Measurements from ENCODE around the gene COPG1. TPM values are rescaled to one million over a fixed set of nuclear protein-coding genes. Genes with fewer than 3 reads are reported as not detected.

Gene COPG1
- total RNA-seq, 1 experiment from 2014 or later: 132 TPM

DNA sequence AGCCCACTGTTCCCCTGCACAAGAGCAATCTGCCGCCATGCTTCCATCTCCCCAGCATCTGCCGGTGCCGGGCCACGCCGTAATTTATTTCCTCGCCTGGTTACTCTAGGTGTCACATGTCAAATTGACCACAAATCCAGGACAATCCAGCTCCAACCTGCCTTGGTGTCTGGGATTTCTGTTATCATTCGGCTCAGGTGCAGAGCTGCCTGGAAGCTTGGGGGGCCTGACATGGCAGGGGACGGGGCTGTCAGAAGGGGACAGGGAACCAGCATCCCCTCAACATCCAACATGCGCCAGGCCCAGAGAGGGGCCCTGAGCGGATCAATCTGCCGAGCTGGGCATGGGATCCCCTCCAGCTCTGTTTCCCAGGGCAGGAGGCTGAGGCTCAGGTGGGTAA, 77.2 kb downstream of the COPG1 start:
- ATAC-seq (no peak), DNase-seq (ENCODE audit: low spot score) (no peak)
- Mint-ChIP-seq H3K4me3 (no peak overlapping the region), H3K9me3 (no peaks in the 10 kb centered on the region), H3K4me1 (no peaks in the 10 kb centered on the region), H3K36me3 (no peaks in the 10 kb centered on the region), H3K27me3 (ENCODE audit: low read depth) (peaks cover 2% of the 10 kb centered on the region; the same call in 1 of the 2 replicates), H3K27ac (0 out of 2 replicates have a peak overlapping the region, but pooled peaks have one; percentile 7)
- CTCF ChIA-PET: interaction anchor here (1.3 to 1.6 kb wide), 3 partner anchors 10 to 58 kb away, joined by 3 to 8 read pairs (median 6); a partner anchor contains a TSS
- TF ChIP-seq, protein P1, sequence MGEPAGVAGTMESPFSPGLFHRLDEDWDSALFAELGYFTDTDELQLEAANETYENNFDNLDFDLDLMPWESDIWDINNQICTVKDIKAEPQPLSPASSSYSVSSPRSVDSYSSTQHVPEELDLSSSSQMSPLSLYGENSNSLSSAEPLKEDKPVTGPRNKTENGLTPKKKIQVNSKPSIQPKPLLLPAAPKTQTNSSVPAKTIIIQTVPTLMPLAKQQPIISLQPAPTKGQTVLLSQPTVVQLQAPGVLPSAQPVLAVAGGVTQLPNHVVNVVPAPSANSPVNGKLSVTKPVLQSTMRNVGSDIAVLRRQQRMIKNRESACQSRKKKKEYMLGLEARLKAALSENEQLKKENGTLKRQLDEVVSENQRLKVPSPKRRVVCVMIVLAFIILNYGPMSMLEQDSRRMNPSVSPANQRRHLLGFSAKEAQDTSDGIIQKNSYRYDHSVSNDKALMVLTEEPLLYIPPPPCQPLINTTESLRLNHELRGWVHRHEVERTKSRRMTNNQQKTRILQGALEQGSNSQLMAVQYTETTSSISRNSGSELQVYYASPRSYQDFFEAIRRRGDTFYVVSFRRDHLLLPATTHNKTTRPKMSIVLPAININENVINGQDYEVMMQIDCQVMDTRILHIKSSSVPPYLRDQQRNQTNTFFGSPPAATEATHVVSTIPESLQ (CRISPR knock-in tag; IDR thresholded peaks at IDR 0.05): no peak
- TF ChIP-seq ATF1 (CRISPR knock-in tag; IDR thresholded peaks at IDR 0.05): no peak
- no peak for TF ChIP-seq CBFB (CRISPR knock-in tag; IDR thresholded peaks at IDR 0.05; ENCODE audit: low read depth)
- TF ChIP-seq PRRX2 (CRISPR knock-in tag; IDR thresholded peaks at IDR 0.05): no peak
- POLR2A ChIA-PET: interaction anchor here (1.9 kb wide), 1 partner anchor 10 kb away, joined by 12 read pairs; a partner anchor contains a TSS

Small RNAs within 50 kb of the gene (microRNA-seq; reads per million reads assigned to microRNA genes)
- gene MIR6826 (ENCODE audit: borderline number of aligned reads): not detected

Other genes with a start within 250 kb of the COPG1 start
- gene EFCC1, start 248.3 kb upstream of the COPG1 start, total RNA-seq (2021): 0.16 to 0.31 TPM (median 0.16 TPM) in 3 replicates
- gene GP9, start 188.8 kb upstream of the COPG1 start, total RNA-seq (2021): not detected in 3 replicates
- gene RAB43, start 127.8 kb upstream of the COPG1 start, total RNA-seq (2021): 20.2 to 34.5 TPM (median 21.0 TPM) in 3 replicates
- 21.4 to 25.0 TPM (median 21.5 TPM) in 3 replicates for gene ISY1, start 88.5 kb upstream of the COPG1 start, total RNA-seq (2021)
- gene CNBP, start 65.7 kb upstream of the COPG1 start, total RNA-seq (2021): 329 to 390 TPM (median 380 TPM) in 3 replicates
- gene HMCES, start 29.3 kb downstream of the COPG1 start, total RNA-seq (2021): 44.0 to 49.5 TPM (median 47.7 TPM) in 3 replicates
- 0.16 to 0.34 TPM (median 0.20 TPM) in 3 replicates for gene EFCAB12, start 179.0 kb downstream of the COPG1 start, total RNA-seq (2021)
- 31.4 to 36.9 TPM (median 33.0 TPM) in 3 replicates for gene MBD4, start 190.3 kb downstream of the COPG1 start, total RNA-seq (2021)
- gene IFT122, start 190.6 kb downstream of the COPG1 start, total RNA-seq (2021): 21.6 to 24.2 TPM (median 22.8 TPM) in 3 replicates